GM18511 (cell line): ENCODE results near the gene PLEKHG4B.
A peak's percentile ranks its signal among the peaks of the same experiment; 100 is the strongest.
"Not testable (repeated sequence)": the region's sequence is repeated elsewhere in the genome, so short reads cannot be mapped to it uniquely, and the experiment has no call there.

Experiments
- ATAC-seq: cut with Tn5 transposase; IDR thresholded peaks from one replicate; pipeline ENCODE4 v1.9.1; 2021; ENCODE audit warnings: mild to moderate bottlenecking, moderate library complexity; ENCODE audit not compliant: unreplicated experiment

PLEKHG4B gene

DNA sequence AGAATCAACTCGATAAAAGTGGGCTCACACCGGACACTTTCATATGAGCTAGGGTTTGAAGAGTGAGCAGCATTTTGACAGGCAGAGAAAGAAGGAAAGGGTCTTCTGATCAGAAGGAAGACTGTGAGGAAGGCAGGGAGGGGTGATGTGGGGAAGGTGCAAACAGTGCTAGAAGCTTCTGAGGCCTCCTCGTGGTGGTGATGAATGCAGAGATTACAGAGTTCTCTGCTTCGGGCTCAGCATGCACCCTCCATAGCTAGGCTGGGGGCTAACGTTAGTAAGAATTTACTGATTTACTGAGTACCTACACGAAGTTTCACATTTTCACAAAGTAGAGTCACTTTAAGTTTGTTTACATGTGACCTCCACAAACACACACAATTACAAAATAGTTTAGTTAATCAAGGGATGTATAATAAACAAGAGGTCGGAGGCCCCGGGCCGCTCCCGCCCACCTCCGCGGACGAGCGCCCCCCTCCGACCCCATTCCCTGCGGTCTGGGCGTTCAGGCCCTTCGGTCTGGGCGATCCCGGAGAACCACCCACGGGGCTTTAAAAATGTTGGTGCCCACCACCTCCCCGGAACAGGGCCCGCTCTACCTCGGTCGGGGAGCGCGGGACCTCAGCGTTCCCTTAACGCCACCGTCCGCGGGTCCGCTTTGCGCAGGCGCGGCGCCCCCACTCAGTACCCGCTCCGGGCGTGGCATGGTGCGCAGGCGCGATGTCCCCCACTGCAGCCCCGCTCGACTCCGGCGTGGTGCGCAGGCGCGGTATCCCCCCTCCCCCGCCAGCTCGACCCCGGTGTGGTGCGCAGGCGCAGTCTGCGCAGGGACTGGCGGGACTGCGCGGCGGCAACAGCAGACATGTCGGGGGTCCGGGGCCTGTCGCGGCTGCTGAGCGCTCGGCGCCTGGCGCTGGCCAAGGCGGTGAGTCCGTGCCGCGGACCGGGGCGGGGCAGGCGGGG, 125.8 kb downstream of the PLEKHG4B start, which contains the start of the genes CCDC127 and SDHA:
Gene CCDC127 (minus strand): TSS at position 660 of the 963 bp plus-strand sequence. CDS start 1,304 bp downstream, outside the sequence.
Gene SDHA (plus strand): TSS at position 827 of the 963 bp plus-strand sequence. CDS start 36 bp downstream, at position 863.
- ATAC-seq, result peak; percentile 75

DNA sequence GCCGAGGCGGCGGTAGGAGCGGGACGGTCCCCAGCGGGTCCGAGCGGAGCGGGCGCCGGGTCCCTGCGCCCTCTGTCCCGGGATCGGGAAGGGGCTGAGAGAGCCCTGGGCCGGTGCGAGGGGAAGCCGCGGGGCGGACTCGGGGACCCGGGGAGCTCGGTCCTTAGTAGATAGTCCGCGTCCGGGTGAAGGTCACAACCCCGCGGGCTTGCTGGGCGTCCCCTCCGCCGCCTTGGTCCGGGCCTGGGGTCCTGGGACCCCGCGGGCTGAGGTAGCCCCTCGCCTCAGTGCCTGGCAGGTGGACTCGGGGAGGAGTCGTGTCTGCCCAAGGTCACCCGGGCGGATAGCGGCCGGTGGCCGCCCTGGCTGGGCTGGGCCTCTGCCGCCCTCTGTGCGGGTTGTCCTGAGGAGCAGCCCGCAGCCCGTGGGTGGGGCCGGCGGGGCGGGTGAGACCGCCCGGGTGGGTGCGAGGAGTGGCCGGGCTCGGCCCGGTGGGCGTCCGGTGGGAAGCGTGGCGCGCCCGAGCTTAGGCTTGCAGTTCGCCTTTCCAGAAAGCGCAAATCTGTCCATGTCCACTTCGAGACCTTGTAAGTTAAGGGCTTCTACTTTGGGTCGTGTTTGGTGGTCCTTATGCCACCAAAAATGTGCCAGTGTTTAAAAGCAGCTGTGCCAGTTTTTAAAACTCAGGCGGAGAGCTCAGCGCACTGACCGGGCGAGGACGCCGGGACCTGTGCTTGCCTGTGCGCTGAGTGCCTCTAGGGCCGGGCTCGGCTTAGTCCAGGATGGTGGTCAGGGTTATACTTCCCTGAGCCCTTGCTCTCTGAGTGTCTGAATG, 126.7 kb downstream of the PLEKHG4B start:
- ATAC-seq, result peak; percentile 33

DNA sequence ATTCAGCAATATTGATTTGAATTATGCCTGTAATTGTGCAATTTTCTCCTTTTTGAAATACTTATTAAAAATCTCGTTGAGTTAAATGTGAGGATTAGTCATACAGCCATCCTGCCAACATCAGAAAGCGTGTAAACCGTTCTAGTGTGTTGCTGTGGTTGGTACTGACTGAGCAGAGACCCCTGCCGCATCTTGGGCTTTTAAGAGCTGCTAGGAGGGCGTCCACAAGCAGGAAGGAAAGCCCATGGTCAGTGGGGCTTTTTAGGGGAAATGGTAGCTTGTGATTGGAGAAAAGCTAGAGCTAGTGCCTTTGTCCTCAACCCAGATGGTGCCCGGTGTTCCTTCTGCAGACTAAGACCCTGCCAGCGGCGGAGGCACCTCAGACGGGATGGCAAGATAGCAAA, 127.5 kb downstream of the PLEKHG4B start:
- ATAC-seq, result no peak

DNA sequence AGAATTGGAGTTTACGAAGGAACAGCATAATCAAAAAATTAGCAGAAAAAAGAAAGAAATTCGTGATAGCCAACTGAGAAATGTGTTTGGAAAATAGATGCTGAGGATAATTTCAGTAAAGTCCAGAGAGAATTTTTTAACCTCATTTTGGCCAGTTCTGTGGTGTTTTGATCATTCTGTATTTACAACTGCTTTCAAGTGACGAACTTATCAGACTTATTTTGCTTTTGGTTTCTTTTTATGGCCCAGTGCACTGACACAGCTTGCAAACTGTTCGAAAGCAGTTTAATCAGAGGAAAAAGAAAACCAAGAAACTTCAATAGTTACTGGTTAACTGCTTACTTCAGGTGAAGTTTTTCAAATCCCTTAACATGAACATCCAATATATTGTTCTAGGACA, 128.0 kb downstream of the PLEKHG4B start:
- peak; percentile 21 for ATAC-seq

DNA sequence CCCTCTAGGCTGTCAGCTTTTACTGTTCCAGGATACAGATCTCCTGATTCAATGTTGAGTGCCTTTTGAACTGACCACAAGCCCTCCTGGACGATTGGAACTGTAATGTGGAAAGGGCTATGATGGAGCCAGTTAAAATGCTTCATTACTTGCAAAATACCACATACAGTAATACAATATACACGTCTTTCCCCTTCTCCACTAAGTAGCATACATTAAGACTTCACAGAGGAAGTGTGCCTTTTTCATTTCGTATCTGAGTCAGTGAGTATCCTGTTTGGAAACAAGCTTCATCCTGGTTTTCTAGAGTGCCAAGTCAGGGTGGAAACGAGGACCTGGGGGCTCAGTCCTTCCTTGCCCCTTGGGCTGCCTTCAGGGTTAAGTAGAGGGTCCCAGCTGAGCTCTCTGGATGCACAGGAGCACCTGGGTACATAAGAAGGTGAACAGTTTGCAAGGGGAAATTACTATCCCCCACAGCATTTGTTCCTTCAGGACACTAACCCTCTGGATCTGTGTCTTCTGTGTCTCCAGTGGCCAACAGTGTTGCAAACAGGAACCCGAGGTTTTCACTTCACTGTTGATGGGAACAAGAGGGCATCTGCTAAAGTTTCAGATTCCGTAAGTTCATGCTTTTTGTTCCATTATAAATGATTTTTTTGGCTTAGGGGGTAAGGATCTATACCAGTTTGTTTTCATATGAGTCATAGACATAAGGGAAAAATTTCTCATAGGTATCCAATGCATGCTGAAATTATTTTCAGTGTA, 131.2 kb downstream of the PLEKHG4B start:
- ATAC-seq, result not testable (repeated sequence)

DNA sequence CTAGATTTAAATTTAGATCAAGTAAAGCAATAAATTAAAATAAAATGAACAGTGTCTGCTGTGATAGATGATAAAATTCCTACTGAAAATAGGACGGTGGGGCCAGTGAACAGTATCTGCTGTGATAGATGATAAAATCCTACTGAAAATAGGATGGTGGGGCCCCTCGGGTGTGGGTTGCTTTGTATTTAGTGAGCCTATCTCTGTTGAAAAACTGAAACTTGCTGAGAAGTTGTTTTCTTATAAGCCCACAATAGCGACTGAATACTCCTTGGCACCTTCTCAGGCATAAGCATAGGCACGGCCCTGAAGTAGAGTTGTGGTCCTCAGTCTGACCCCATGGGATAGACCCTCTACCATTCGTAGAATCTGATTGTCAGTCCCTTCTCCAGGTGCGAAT, 131.8 kb downstream of the PLEKHG4B start:
- no peak for ATAC-seq

DNA sequence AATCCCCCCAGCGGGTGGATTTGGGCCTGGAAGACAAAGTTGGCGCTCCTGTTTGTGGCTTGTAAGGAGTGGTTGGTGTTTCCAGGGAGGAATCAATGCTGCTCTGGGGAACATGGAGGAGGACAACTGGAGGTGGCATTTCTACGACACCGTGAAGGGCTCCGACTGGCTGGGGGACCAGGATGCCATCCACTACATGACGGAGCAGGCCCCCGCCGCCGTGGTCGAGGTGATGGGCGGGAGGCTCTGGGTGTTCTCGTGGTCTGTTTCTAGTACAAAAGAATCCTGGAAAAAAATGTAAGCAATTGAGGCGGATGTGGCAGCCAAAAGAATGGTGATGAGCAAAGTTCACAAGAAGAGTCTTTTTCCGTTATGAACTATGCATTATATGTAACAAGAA, 133.4 kb downstream of the PLEKHG4B start:
- no peak for ATAC-seq

DNA sequence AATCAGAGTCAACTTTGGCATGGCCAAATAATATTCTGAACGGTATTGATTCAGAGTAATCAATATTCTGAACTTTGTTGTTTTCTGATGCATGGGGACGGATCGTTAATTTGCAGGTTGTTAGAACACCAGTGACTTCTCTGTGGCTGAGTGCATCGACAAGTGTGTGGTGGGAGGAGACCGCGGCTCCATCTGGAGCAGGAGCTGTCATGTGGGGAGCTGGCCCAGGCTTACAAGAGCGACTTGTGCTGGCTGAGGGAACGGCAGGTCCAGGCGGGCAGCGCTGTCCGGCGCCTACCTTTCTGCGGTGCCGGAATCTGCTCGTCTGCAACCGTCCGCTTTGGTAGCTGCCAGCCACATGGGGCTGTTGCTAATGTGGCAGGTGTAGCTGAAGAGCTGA, 135.4 kb downstream of the PLEKHG4B start:
- not testable (repeated sequence) for ATAC-seq

DNA sequence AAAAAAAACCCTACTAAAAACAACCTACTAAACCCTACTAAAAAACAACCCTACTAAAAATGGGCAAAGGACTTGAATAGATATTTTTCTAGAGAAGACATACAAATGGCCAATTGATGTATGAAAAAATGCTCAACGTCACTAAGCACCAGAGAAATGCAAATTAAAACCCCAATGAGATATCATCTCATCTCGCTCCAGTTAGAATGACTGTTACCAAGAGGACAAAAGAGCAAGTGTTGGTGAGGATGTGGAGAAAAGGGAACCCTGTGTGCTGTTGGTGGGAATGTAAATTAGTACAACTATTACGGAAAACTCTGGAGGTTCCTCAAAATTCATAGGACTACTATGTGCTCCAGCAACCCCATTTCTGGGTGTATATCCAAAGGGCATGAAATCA, 136.9 kb downstream of the PLEKHG4B start:
- ATAC-seq, result no peak

DNA sequence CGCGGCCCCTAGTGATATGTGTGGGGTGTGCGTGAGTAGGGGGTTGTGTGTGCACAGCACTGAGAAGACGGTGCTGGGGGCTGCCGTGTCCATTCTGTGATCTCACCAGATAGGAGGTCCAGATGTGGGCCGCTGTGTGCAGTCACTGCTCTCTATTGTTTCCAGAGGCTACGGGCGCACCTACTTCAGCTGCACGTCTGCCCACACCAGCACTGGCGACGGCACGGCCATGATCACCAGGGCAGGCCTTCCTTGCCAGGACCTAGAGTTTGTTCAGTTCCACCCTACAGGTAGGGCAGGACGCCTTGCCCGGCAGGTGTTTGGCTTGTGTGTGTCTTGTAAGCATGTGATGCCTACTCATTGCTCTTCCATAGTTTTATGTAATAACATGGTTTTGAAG, 138.7 kb downstream of the PLEKHG4B start:
- ATAC-seq, result no peak

DNA sequence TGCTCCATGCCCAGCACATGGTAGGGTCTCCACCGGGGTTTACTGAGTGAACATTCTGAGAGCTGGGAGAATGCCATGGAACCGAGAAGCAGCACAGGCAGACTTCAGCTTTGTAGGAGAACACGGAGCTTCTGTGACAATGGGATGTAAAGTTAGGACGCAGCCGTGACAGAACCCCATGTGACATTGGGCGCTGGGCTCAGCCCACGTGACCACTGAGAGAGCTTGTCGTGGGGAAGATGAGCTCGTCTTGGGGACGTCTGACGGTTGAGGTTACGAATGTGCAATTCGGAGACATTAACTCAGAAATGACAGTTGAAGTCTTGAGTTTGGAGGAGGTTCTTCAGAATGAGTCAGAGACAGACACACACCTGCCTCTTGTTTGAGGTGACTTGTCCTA, 139.7 kb downstream of the PLEKHG4B start:
- ATAC-seq, result no peak

DNA sequence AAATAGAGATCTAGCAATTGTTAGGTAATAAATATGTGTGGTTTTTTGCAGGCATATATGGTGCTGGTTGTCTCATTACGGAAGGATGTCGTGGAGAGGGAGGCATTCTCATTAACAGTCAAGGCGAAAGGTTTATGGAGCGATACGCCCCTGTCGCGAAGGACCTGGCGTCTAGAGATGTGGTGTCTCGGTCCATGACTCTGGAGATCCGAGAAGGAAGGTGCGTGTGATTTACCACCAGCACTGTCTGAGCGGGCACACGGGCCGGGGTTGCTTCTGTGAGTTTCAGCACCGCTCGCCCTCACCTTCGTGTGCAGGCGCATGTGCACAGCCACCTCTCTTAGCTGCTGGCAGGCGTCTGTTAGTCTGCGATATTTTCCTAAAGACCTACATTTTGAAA, 141.5 kb downstream of the PLEKHG4B start:
- not testable (repeated sequence) for ATAC-seq

DNA sequence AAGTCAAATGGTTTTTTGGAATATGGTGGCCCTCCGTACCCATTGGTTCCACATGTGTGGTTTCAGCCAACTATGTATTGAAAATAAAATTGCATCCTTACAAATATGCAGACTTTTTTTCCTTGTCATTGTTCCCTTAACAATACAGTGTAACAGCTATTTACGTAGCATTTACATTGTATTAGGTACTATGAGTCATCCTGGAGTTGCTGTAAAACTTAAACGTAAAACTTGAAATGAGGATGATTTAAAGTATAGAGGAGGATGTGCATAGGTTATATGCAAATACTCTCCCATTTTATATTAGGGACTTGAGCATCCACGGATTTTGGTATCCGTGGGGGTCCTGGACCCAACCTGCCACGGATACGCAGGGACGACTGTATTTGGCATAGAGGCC, 142.5 kb downstream of the PLEKHG4B start:
- ATAC-seq, result no peak

DNA sequence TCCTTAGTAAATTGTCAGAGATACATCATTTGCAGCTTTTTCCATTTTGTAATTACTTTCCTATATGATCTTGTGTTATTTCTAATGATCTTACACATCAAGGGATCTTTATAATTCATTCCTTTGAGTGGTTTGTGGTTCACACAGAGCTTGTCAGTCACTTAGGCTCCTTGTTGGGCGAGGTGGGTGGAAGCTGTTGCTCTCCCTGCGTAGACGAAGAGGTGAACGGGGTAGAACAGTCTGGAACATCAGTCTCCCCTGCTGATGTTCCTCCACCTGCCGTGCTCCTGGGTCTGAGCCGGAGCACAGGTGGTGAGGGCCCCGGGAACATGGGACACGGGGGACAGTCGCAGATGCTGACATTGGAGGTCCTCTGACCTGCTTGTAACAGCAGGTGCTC, 143.6 kb downstream of the PLEKHG4B start:
- not testable (repeated sequence) for ATAC-seq

DNA sequence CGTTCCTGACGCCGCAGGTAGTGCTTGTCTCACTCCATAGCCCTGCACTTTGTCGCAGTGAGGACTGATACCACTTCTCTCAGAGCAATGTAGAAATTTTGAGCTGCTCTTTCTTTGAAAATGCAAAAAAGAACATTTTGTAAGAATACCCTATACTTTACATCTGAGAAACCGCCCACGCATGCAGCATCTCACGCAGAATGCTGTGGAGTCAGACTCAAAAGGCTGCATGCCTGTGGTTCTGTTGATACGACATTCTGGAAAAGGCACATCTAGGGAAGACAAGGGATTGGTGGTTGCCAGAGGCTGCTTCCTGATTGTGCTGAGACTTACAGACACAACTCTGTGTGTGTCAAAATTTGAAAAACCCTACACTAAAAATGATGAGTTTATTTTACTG, 146.0 kb downstream of the PLEKHG4B start:
- not testable (repeated sequence) for ATAC-seq
